ENCODE data around the gene NECAP2.
"Not testable (repeated sequence)": the region's sequence is repeated elsewhere in the genome, so short reads cannot be mapped to it uniquely, and the experiment has no call there.

The NECAP2 gene

GRCh38 chr1:16500466-16500865, 59.9 kb downstream of the NECAP2 start:
- not testable (repeated sequence) for DNase-seq

GRCh38 chr1:16500975-16501374, 60.5 kb downstream of the NECAP2 start:
- not testable (repeated sequence) for DNase-seq

GRCh38 chr1:16501446-16501845, 60.9 kb downstream of the NECAP2 start:
- DNase-seq: not testable (repeated sequence)

GRCh38 chr1:16503494-16503893, 63.0 kb downstream of the NECAP2 start:
- no peak for DNase-seq

GRCh38 chr1:16505870-16506269, 65.3 kb downstream of the NECAP2 start:
- DNase-seq: not testable (repeated sequence)

GRCh38 chr1:16506364-16507136, 66.0 kb downstream of the NECAP2 start:
- not testable (repeated sequence) for DNase-seq

GRCh38 chr1:16508861-16509445, 68.4 kb downstream of the NECAP2 start:
- DNase-seq: peak; percentile 26
